Measurements from ENCODE around the gene GABRG3. TPM values are rescaled to one million over a fixed set of nuclear protein-coding genes. Genes with fewer than 3 reads are reported as not detected.

The GABRG3 gene
- total and polyA plus RNA-seq, 2 of the 4 experiments (the other 2 are of a cell fraction) = not detected

- TF ChIP-seq FOS (IDR thresholded peaks at IDR 0.05; ENCODE audit: low read depth, low read length) (no peak), MAZ (IDR thresholded peaks at IDR 0.05; ENCODE audit: borderline replicate concordance, low read depth, low read length) (no peak), CHD1 (IDR thresholded peaks at IDR 0.05; ENCODE audit: low read depth, low read length) (no peak), RCOR1 (IDR thresholded peaks at IDR 0.05; ENCODE audit: insufficient replicate concordance, low read length) (no peak), RFX5 (IDR thresholded peaks at IDR 0.05; ENCODE audit: low read depth, low read length) (no peak), MXI1 (IDR thresholded peaks at IDR 0.05; ENCODE audit: borderline replicate concordance, low read depth, low read length) (no peak), BHLHE40 (IDR thresholded peaks at IDR 0.05; ENCODE audit: low read depth, low read length) (no peak), USF2 (IDR thresholded peaks at IDR 0.05; ENCODE audit: low read depth, low read length) (no peak), MAFK (IDR thresholded peaks at IDR 0.05; ENCODE audit: low read depth, low read length) (no peak), SMC3 (IDR thresholded peaks at IDR 0.05; ENCODE audit: low read depth, low read length) (no peak), ELK1 (IDR thresholded peaks at IDR 0.05; ENCODE audit: borderline replicate concordance, low read depth, low read length) (no peak), CTCF (conservative IDR thresholded peaks at IDR 0.05; ENCODE audit: low read depth, low read length) (no peak), NFE2L2 (IDR thresholded peaks at IDR 0.05; ENCODE audit: low read depth, low read length) (no peak), RAD21 (IDR thresholded peaks at IDR 0.05; ENCODE audit: low read length) (no peak)
- H3K9me1 ChIP-seq (ENCODE audit: insufficient read depth, low read length) = no peaks in the 10 kb centered on the region
- CTCF ChIA-PET = no interaction called here
- H3K18ac ChIP-seq (ENCODE audit: low read depth, low read length) = no peak overlapping the region
- H3K9me3 ChIP-seq (ENCODE audit: control insufficient read depth, insufficient read depth, low read length) = peaks cover 19% of the 10 kb centered on the region
- H3K9ac ChIP-seq (ENCODE audit: low read depth, low read length) = no peak overlapping the region
- H2BK5ac ChIP-seq (ENCODE audit: low read depth, low read length, poor library complexity, severe bottlenecking) = no peak overlapping the region
- H2BK15ac ChIP-seq (ENCODE audit: low read depth, low read length) = no peak overlapping the region
- in situ Hi-C loops (cut with MboI; ENCODE audit: low sequenced_read_pairs) = no loop called here
- intact Hi-C loops (cut with micrococcal nuclease) = no loop called here
- H2AK5ac ChIP-seq (ENCODE audit: low read depth, low read length) = no peak overlapping the region
- H3K4ac ChIP-seq (ENCODE audit: low read depth, low read length) = no peak overlapping the region
- H3K4me2 ChIP-seq (ENCODE audit: low read depth, low read length) = no peak overlapping the region
- WGBS, 2 experiments (ENCODE audit: extremely low coverage in 2 of 2, insufficient read length in 1 of 2) = no CpG with 5 or more reads among the region's 2 CpGs
- H3K23ac ChIP-seq (ENCODE audit: low read depth, low read length) = no peak overlapping the region
- no peaks in the 10 kb centered on the region for H3K36me3 ChIP-seq (ENCODE audit: control insufficient read depth, insufficient read depth, low read length)
- no peaks in the 10 kb centered on the region for H3K27me3 ChIP-seq (ENCODE audit: control insufficient read depth, insufficient read depth, low read length)
- dilution Hi-C loops (cut with HindIII; ENCODE audit: low sequenced_read_pairs, unreplicated experiment) = no loop called here
- no peak overlapping the region for H4K91ac ChIP-seq (ENCODE audit: insufficient read depth, low read depth, low read length)
- H2AFZ ChIP-seq (replicated peaks; ENCODE audit: low read length, poor library complexity) = no peak overlapping the region
- H2AK9ac ChIP-seq (replicated peaks; ENCODE audit: low read depth, low read length, poor library complexity) = no peak overlapping the region
- no peak overlapping the region for H3K4me3 ChIP-seq (ENCODE audit: insufficient read depth, low read depth, low read length)
- no peak overlapping the region for H3K56ac ChIP-seq (ENCODE audit: extremely low read depth, insufficient read depth, low read length)
- no peak overlapping the region for H3K14ac ChIP-seq (replicated peaks; ENCODE audit: low read depth, low read length)
- H4K5ac ChIP-seq (ENCODE audit: low read depth, low read length) = no peak overlapping the region
- no TSS peak for BruUV-seq (replicated peaks)
- H2BK20ac ChIP-seq (ENCODE audit: low read depth, low read length) = no peak overlapping the region
- POLR2A ChIA-PET (ENCODE audit: unreplicated experiment) = no interaction called here
- H3K27ac ChIP-seq (ENCODE audit: insufficient read depth, low read length) = no peak overlapping the region
- no peaks in the 10 kb centered on the region for H3K4me1 ChIP-seq (ENCODE audit: control insufficient read depth, insufficient read depth, low read length)
- no peak for DNase-seq
- ATAC-seq (ENCODE audit: low read depth) = no peak
- no peak overlapping the region for H4K8ac ChIP-seq (ENCODE audit: low read depth in 2 of 2, low read length in 2 of 2)
- H2BK120ac ChIP-seq (ENCODE audit: low read depth, low read length) = no peak overlapping the region
- no peaks in the 10 kb centered on the region for H4K20me1 ChIP-seq (ENCODE audit: insufficient read depth, low read length)
- no peaks in the 10 kb centered on the region for H3K79me1 ChIP-seq (ENCODE audit: low read depth in 1 of 2, low read length in 2 of 2)
Measured at GRCh38 chr15:27564656-27565055, 593.7 kb downstream of the GABRG3 start.

Measured in IMR-90 (cell line).